Caco-2 (cell line): ENCODE results near the gene ARHGAP8. TPM values are rescaled to one million over a fixed set of nuclear protein-coding genes. Genes with fewer than 3 reads are reported as not detected.

ENCODE experiments used
- BruUV-seq: library from RNA; stranded (reverse); fragments of 400-500 nt; replicated peaks from 2 replicates; lab custom pipeline; 2021; lab: Mats Ljungman, UMichigan
- CTCF ChIA-PET: fragments of 300-600 bp; sonication (Branson Sonifier 250); formaldehyde crosslinking; loops from one replicate; lab custom pipeline; 2022; ENCODE audit warnings: antibody characterized with exemption; lab: Charles Lee
- POLR2A ChIA-PET: fragments of 300-600 bp; sonication (Branson Sonifier 250); formaldehyde crosslinking; loops from one replicate; lab custom pipeline; 2022; ENCODE audit warnings: antibody characterized with exemption; lab: Charles Lee
- DNase-seq, 2 experiments: peaks; one replicate each; pipeline versions ENCODE4 v3.0.0 to v3.0.0-alpha.2; 2020 to 2022
- H3K27me3 ChIP-seq: replicated peaks from 2 replicates; pipeline ENCODE4 v1.6.0; 2011; ENCODE audit warnings: low read length; ENCODE audit not compliant: control insufficient read depth, insufficient read depth
- H3K36me3 ChIP-seq: 2 replicates; pipeline ENCODE4 v1.5.1; 2011; ENCODE audit warnings: low read length; ENCODE audit not compliant: control insufficient read depth, insufficient read depth
- H3K4me1 ChIP-seq: fragments of 250-450 bp; sonication (Bioruptor Pico); 2 replicates; pipeline ENCODE4 v1.5.1; 2020; ENCODE audit warnings: mild to moderate bottlenecking
- H3K4me3 ChIP-seq: 2 replicates; pipeline ENCODE4 v1.5.1; 2011; ENCODE audit warnings: low read depth, mild to moderate bottlenecking, control low read depth, low read length
- H3K9me3 ChIP-seq: fragments of 250-450 bp; sonication (Bioruptor Pico); 2 replicates; pipeline ENCODE4 v1.5.1; 2020; ENCODE audit warnings: mild to moderate bottlenecking, moderate library complexity
- H3K27ac Mint-ChIP-seq: one replicate; pipeline ENCODE4 v1.8.0; 2022; ENCODE audit warnings: mixed read lengths; ENCODE audit not compliant: unreplicated experiment
- H3K27me3 Mint-ChIP-seq: one replicate; pipeline ENCODE4 v1.8.0; 2022; ENCODE audit warnings: mixed read lengths; ENCODE audit not compliant: insufficient read depth, unreplicated experiment
- H3K36me3 Mint-ChIP-seq: one replicate; pipeline ENCODE4 v1.8.0; 2022; ENCODE audit warnings: mild to moderate bottlenecking, mixed read lengths; ENCODE audit not compliant: insufficient read depth, unreplicated experiment
- H3K4me1 Mint-ChIP-seq: one replicate; pipeline ENCODE4 v1.8.0; 2022; ENCODE audit warnings: low read depth, mixed read lengths; ENCODE audit not compliant: unreplicated experiment
- H3K4me3 Mint-ChIP-seq: one replicate; pipeline ENCODE4 v1.8.0; 2022; ENCODE audit warnings: mild to moderate bottlenecking, moderate library complexity, mixed read lengths; ENCODE audit not compliant: unreplicated experiment
- H3K9me3 Mint-ChIP-seq: one replicate; pipeline ENCODE4 v1.8.0; 2022; ENCODE audit warnings: mixed read lengths; ENCODE audit not compliant: unreplicated experiment
- intact Hi-C: fragments of 100-400 bp; cut with micrococcal nuclease; formaldehyde crosslinking; loops from one replicate; pipeline ENCODE4 v1.10.0; 2022; ENCODE audit not compliant: unreplicated experiment
- total RNA-seq: library from RNA; stranded (reverse); gene quantifications from 2 replicates; pipeline ENCODE4 v1.2.3, GENCODE V29; 2022
- TF ChIP-seq, protein P1 (sequence below), 2 experiments: fragments of 200-600 bp in 1 of 2; IDR thresholded peaks; 1 replicate in 1 of 2; 2 replicates in 1 of 2; pipeline versions ENCODE4 v1.5.1 to v1.8.0; 2011 to 2022; ENCODE audit warnings: antibody characterized with exemption in 1 of 2, control low read depth in 1 of 2, inconsistent platforms in 1 of 2, low read depth in 1 of 2, low read length in 1 of 2, mild to moderate bottlenecking in 1 of 2, moderate library complexity in 1 of 2; ENCODE audit not compliant: insufficient read depth in 1 of 2, severe bottlenecking in 1 of 2, unreplicated experiment in 1 of 2

The ARHGAP8 gene
- total RNA-seq, 1 experiment from 2014 or later, result 81.5 TPM

GRCh38 chr22:44813416-44813815, 61.0 kb downstream of the ARHGAP8 start:
- Mint-ChIP-seq H3K9me3 (no peaks in the 10 kb centered on the region), H3K27me3 (no peaks in the 10 kb centered on the region), H3K4me3 (no peak overlapping the region), H3K4me1 (no peaks in the 10 kb centered on the region), H3K27ac (no peak overlapping the region), H3K36me3 (peaks cover 44% of the 10 kb centered on the region)
- H3K9me3 ChIP-seq, result no peaks in the 10 kb centered on the region
- no peak overlapping the region for H3K4me3 ChIP-seq
- POLR2A ChIA-PET, result no interaction called here
- H3K4me1 ChIP-seq, result no peaks in the 10 kb centered on the region
- BruUV-seq, result no TSS peak
- TF ChIP-seq, protein P1, sequence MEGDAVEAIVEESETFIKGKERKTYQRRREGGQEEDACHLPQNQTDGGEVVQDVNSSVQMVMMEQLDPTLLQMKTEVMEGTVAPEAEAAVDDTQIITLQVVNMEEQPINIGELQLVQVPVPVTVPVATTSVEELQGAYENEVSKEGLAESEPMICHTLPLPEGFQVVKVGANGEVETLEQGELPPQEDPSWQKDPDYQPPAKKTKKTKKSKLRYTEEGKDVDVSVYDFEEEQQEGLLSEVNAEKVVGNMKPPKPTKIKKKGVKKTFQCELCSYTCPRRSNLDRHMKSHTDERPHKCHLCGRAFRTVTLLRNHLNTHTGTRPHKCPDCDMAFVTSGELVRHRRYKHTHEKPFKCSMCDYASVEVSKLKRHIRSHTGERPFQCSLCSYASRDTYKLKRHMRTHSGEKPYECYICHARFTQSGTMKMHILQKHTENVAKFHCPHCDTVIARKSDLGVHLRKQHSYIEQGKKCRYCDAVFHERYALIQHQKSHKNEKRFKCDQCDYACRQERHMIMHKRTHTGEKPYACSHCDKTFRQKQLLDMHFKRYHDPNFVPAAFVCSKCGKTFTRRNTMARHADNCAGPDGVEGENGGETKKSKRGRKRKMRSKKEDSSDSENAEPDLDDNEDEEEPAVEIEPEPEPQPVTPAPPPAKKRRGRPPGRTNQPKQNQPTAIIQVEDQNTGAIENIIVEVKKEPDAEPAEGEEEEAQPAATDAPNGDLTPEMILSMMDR (IDR thresholded peaks at IDR 0.05; ENCODE audit: insufficient read depth in 1 of 2, low read depth in 1 of 2, low read length in 1 of 2, severe bottlenecking in 1 of 2, unreplicated experiment in 1 of 2), result no peak
- no peak for DNase-seq
- no peaks in the 10 kb centered on the region for H3K36me3 ChIP-seq
- CTCF ChIA-PET, result no interaction called here
- no peaks in the 10 kb centered on the region for H3K27me3 ChIP-seq
- intact Hi-C loops, result no loop called here

DNA sequence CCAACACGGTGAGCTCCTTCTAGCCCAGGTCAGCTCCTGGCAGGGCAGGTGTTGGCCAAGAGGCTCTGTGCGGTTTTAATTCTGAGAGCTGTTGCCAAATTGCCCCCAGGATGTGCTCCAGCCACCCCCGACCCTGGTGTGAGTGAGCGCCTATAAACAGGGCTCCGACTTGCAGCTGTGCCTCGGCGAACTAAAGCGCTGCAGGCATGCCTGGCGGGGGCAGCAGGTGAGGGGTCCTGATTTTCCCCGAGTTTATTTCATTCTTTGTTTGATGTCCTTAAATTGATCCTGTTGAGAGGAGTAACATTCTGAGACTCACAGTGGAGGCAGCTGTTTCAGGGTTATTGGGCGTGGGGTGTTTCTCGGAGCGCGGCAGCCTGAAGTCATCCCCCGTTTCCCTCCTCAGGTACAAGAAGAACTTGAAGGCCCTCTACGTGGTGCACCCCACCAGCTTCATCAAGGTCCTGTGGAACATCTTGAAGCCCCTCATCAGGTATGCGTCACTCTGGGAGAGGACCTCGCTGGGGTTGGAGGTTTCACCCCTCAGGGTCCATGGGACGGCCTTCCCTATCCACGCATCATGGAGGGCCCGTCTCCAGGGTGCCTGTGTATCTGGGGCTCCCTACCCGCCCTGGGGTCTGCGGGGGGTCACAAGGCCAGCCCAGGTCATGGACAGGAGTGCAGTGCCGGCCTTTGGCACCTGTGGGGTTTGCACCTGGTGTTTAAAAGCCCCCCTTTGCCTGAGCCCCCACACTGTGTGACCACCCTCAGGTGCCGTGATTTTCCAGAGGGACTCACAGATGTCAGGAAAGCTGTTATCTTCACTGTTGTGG, 62.1 kb downstream of the ARHGAP8 start:
- H3K27me3 ChIP-seq, result no peaks in the 10 kb centered on the region
- no peak overlapping the region for H3K4me3 ChIP-seq
- no peaks in the 10 kb centered on the region for H3K9me3 ChIP-seq
- no peaks in the 10 kb centered on the region for H3K36me3 ChIP-seq
- TF ChIP-seq, protein P1 (IDR thresholded peaks at IDR 0.05; ENCODE audit: insufficient read depth in 1 of 2, low read depth in 1 of 2, low read length in 1 of 2, severe bottlenecking in 1 of 2, unreplicated experiment in 1 of 2), result no peak
- Mint-ChIP-seq H3K4me3 (no peak overlapping the region), H3K36me3 (peaks cover 34% of the 10 kb centered on the region), H3K27me3 (no peaks in the 10 kb centered on the region), H3K4me1 (no peaks in the 10 kb centered on the region), H3K9me3 (no peaks in the 10 kb centered on the region), H3K27ac (no peak overlapping the region)
- DNase-seq, result no peak
- H3K4me1 ChIP-seq, result no peaks in the 10 kb centered on the region
- CTCF ChIA-PET, result no interaction called here
- intact Hi-C loops, result no loop called here
- BruUV-seq, result no TSS peak
- POLR2A ChIA-PET, result no interaction called here

- Mint-ChIP-seq H3K4me1 (no peaks in the 10 kb centered on the region), H3K27me3 (no peaks in the 10 kb centered on the region), H3K9me3 (no peaks in the 10 kb centered on the region), H3K27ac (no peak overlapping the region), H3K4me3 (no peak overlapping the region), H3K36me3 (peaks cover 31% of the 10 kb centered on the region)
- Histone ChIP-seq H3K4me3 (no peak overlapping the region), H3K27me3 (no peaks in the 10 kb centered on the region), H3K9me3 (no peaks in the 10 kb centered on the region), H3K4me1 (no peaks in the 10 kb centered on the region), H3K36me3 (no peaks in the 10 kb centered on the region)
- ChIA-PET CTCF (no interaction called here), POLR2A (no interaction called here)
- DNase-seq, result no peak
- TF ChIP-seq, protein P1 (IDR thresholded peaks at IDR 0.05; ENCODE audit: insufficient read depth in 1 of 2, low read depth in 1 of 2, low read length in 1 of 2, severe bottlenecking in 1 of 2, unreplicated experiment in 1 of 2), result no peak
- no TSS peak for BruUV-seq
- intact Hi-C loops, result no loop called here
These were observed 63.0 kb downstream of the ARHGAP8 start for GRCh38 chr22:44815099-44816070.
